GM19099 (cell line): ENCODE data around the gene RIMBP2.

ENCODE experiments used
- POLR2A ChIP-seq: IDR thresholded peaks from 3 replicates; pipeline ENCODE4 v1.6.1; 2011; ENCODE audit warnings: low read depth; ENCODE audit not compliant: insufficient read length; ENCODE audit errors: extremely low read depth

Gene RIMBP2

GRCh38 chr12:130715998-130716968, at the start of gene RIMBP2:
Gene RIMBP2, minus strand, starts transcription at chr12:130716299. Its CDS starts 237,286 bp downstream, at chr12:130479013.
- TF ChIP-seq POLR2A: no peak

GRCh38 chr12:130765186-130765659, 49.1 kb upstream of the RIMBP2 start:
- no peak for TF ChIP-seq POLR2A

- no peak for TF ChIP-seq POLR2A
Measured at GRCh38 chr12:130764475-130765185, 48.5 kb upstream of the RIMBP2 start.

GRCh38 chr12:130764073-130764472, 48.0 kb upstream of the RIMBP2 start:
- no peak for TF ChIP-seq POLR2A

- TF ChIP-seq POLR2A: no peak
Measured at GRCh38 chr12:130762319-130762675, 46.2 kb upstream of the RIMBP2 start.

- no peak for TF ChIP-seq POLR2A
Measured at GRCh38 chr12:130761537-130762318, 45.6 kb upstream of the RIMBP2 start.

GRCh38 chr12:130754234-130754901, 38.3 kb upstream of the RIMBP2 start:
- TF ChIP-seq POLR2A: no peak

GRCh38 chr12:130752692-130753230, 36.7 kb upstream of the RIMBP2 start:
- no peak for TF ChIP-seq POLR2A

- TF ChIP-seq POLR2A: no peak
Measured at GRCh38 chr12:130748786-130749185, 32.7 kb upstream of the RIMBP2 start.

- TF ChIP-seq POLR2A: no peak
Measured at GRCh38 chr12:130747867-130748740, 32.0 kb upstream of the RIMBP2 start.

- TF ChIP-seq POLR2A: no peak
Measured at GRCh38 chr12:130746546-130746945, 30.4 kb upstream of the RIMBP2 start.

GRCh38 chr12:130745921-130746320, 29.8 kb upstream of the RIMBP2 start:
- no peak for TF ChIP-seq POLR2A

GRCh38 chr12:130744274-130744673, 28.2 kb upstream of the RIMBP2 start:
- no peak for TF ChIP-seq POLR2A
